GM12878 (cell line): ENCODE results near the gene PTPRN2. TPM values are rescaled to one million over a fixed set of nuclear protein-coding genes. Genes with fewer than 3 reads are reported as not detected.

Source experiments
- ATAC-seq: fragments of 200-7000 bp; cut with Tn5 transposase; 3 replicates; pipeline ENCODE4 v1.9.1; 2020; ENCODE audit warnings: mild to moderate bottlenecking, moderate library complexity
- BruUV-seq: library from RNA; stranded (reverse); fragments of 400-500 nt; replicated peaks from 2 replicates; lab custom pipeline; 2021; lab: Mats Ljungman, UMichigan
- CTCF ChIA-PET: fragments of 300-600 bp; sonication (Branson Sonifier 250); formaldehyde crosslinking; extraction: SDS; loops from one replicate; lab custom pipeline; 2021; ENCODE audit warnings: inconsistent platforms; lab: Yijun Ruan, JAX
- POLR2A ChIA-PET: fragments of 350-600 bp; formaldehyde crosslinking; extraction: SDS; loops from one replicate; lab custom pipeline; 2021; ENCODE audit warnings: inconsistent platforms; lab: Charles Lee
- RAD21 ChIA-PET: fragments of 300-600 bp; sonication (Branson Sonifier 250); formaldehyde crosslinking; loops from one replicate; lab custom pipeline; 2023; ENCODE audit warnings: antibody characterized with exemption; ENCODE audit not compliant: unreplicated experiment; lab: Charles Lee
- SMC1A ChIA-PET: fragments of 300-600 bp; sonication (Branson Sonifier 250); formaldehyde crosslinking; loops from one replicate; lab custom pipeline; 2023; ENCODE audit not compliant: unreplicated experiment, uncharacterized antibody; lab: Charles Lee
- DNase-seq: peaks from one replicate; pipeline ENCODE4 v3.0.0-alpha.2; 2011; ENCODE audit warnings: low read depth, low spot score
- FAIRE-seq: peaks from 3 replicates; lab custom pipeline; 2011; peaks lifted over from hg19 to GRCh38; lab: Jason Lieb, UNC
- H2AFZ ChIP-seq: 2 replicates; pipeline ENCODE4 v1.6.0; 2011; ENCODE audit warnings: low read depth, low read length, control low read depth; ENCODE audit not compliant: control insufficient read depth
- H3K27ac ChIP-seq: 2 replicates; pipeline ENCODE4 v1.5.1; 2011; ENCODE audit warnings: control low read depth; ENCODE audit not compliant: control insufficient read depth, insufficient read depth
- H3K27me3 ChIP-seq, 2 experiments: replicated peaks in 1 of 2; 2 replicates each; pipeline versions ENCODE4 v1.6.0 to v1.6.1; 2011; ENCODE audit warnings: low read length in 1 of 2; ENCODE audit not compliant: control insufficient read depth in 2 of 2, insufficient read depth in 2 of 2
- H3K36me3 ChIP-seq, 2 experiments: 2 replicates each; pipeline ENCODE4 v1.5.1; 2011; ENCODE audit warnings: low read length in 1 of 2; ENCODE audit not compliant: control insufficient read depth in 2 of 2, insufficient read depth in 2 of 2
- H3K4me1 ChIP-seq: 2 replicates; pipeline ENCODE4 v1.6.1; 2011; ENCODE audit warnings: mild to moderate bottlenecking, low read length, moderate library complexity, mixed read lengths; ENCODE audit not compliant: control insufficient read depth, insufficient read depth
- H3K4me2 ChIP-seq: 2 replicates; pipeline ENCODE4 v1.6.0; 2011; ENCODE audit warnings: control low read depth; ENCODE audit not compliant: control insufficient read depth, insufficient read depth
- H3K4me3 ChIP-seq: fragments of 200-600 bp; sonication (generic); 2 replicates; pipeline ENCODE4 v1.5.1; 2016
- H3K79me2 ChIP-seq: 2 replicates; pipeline ENCODE4 v1.6.0; 2011; ENCODE audit warnings: low read length; ENCODE audit not compliant: control insufficient read depth, insufficient read depth
- H3K9ac ChIP-seq: 2 replicates; pipeline ENCODE4 v1.8.0; 2011; ENCODE audit warnings: low read length, control low read depth, mixed read lengths; ENCODE audit not compliant: control insufficient read depth, insufficient read depth
- H3K9me3 ChIP-seq: replicated peaks from 3 replicates; pipeline ENCODE4 v1.5.1; 2011; ENCODE audit warnings: mild to moderate bottlenecking, low read length; ENCODE audit not compliant: control insufficient read depth, insufficient read depth
- H4K20me1 ChIP-seq: 2 replicates; pipeline ENCODE4 v1.6.0; 2011; ENCODE audit not compliant: control insufficient read depth, insufficient read depth
- CHD4 ChIP-seq: fragments of 200-600 bp; sonication (generic); IDR thresholded peaks from 2 replicates; pipeline ENCODE4 v1.6.1; 2016; ENCODE audit warnings: mild to moderate bottlenecking
- EED ChIP-seq: sonication (generic); IDR thresholded peaks from 2 replicates; pipeline ENCODE4 v1.6.1; 2016; ENCODE audit warnings: antibody characterized with exemption, low read depth
- HCFC1 ChIP-seq: fragments of 150-350 bp; IDR thresholded peaks from 2 replicates; pipeline ENCODE4 v1.6.1; 2014; ENCODE audit warnings: low read length
- IRF4 ChIP-seq: IDR thresholded peaks from 2 replicates; pipeline ENCODE4 v1.6.1; 2011; ENCODE audit warnings: low read depth, low read length
- KLF5 ChIP-seq: fragments of 450-650 bp; IDR thresholded peaks from 2 replicates; pipeline ENCODE4 v1.6.1; 2014; ENCODE audit warnings: mild to moderate bottlenecking; ENCODE audit not compliant: partially characterized antibody
- MEF2A ChIP-seq: IDR thresholded peaks from 2 replicates; pipeline ENCODE4 v1.6.1; 2011; ENCODE audit warnings: low read depth, mild to moderate bottlenecking, low read length, moderate library complexity; ENCODE audit not compliant: insufficient read depth
- MEF2B ChIP-seq: fragments of 450-650 bp; IDR thresholded peaks from 2 replicates; pipeline ENCODE4 v1.6.1; 2018; ENCODE audit warnings: mild to moderate bottlenecking, moderate library complexity; ENCODE audit not compliant: partially characterized antibody, poor library complexity, severe bottlenecking
- POU2F2 ChIP-seq: IDR thresholded peaks from 3 replicates; pipeline ENCODE4 v1.6.1; 2011; ENCODE audit warnings: low read depth, mild to moderate bottlenecking, low read length, borderline replicate concordance
- SKIL ChIP-seq: fragments of 450-650 bp; IDR thresholded peaks from 2 replicates; pipeline ENCODE4 v1.6.1; 2017; ENCODE audit warnings: mild to moderate bottlenecking, low read depth, inconsistent platforms; ENCODE audit not compliant: poor library complexity, severe bottlenecking
- STAT1 ChIP-seq: fragments of 450-650 bp; conservative IDR thresholded peaks from 2 replicates; pipeline ENCODE4 v1.6.1; 2014; ENCODE audit warnings: antibody characterized with exemption, mild to moderate bottlenecking
- STAT3 ChIP-seq: IDR thresholded peaks from 2 replicates; pipeline ENCODE4 v1.6.1; 2011; ENCODE audit warnings: low read depth, low read length, improper control_type of control experiment
- WGBS: methylation state at CpG from one replicate; pipeline ENCODE4 v1.1.6; 2016; ENCODE audit warnings: low lambda C conversion rate; ENCODE audit not compliant: insufficient replicate concordance, insufficient coverage; ENCODE audit errors: missing lambda C conversion rate; 5-methylcytosine and 5-hydroxymethylcytosine counted together
- in situ Hi-C: fragments of 300-500 bp; cut with MboI; formaldehyde crosslinking; loops from 9 replicates; pipeline ENCODE4 v1.14.3; 2018; ENCODE audit warnings: mixed read lengths
- intact Hi-C: fragments of 100-400 bp; cut with micrococcal nuclease; formaldehyde crosslinking; loops from one replicate; pipeline ENCODE4 v1.14.2; 2022; ENCODE audit not compliant: unreplicated experiment
- polyA plus RNA-seq, 11 experiments: library from polyadenylated mRNA; depleted of rRNA in 4 of 11; unstranded in 6 of 11; stranded (reverse) in 5 of 11; fragments of >200 nt; fragmentation: Nextera tagmentation in 4 of 11; fragmentation: Illumina TruSeq in 1 of 11; extraction: Ambion mirVana in 4 of 11; extraction: Trizol in 1 of 11; gene quantifications; 1 replicate in 1 of 11; 2 replicates in 10 of 11; pipeline versions ENCODE4 v1.2.1 to v1.2.3, GENCODE V29; 2011 to 2016; ENCODE audit warnings: inconsistent platforms in 2 of 11, missing spikeins in 2 of 11, low read depth in 1 of 11
- total RNA-seq, 4 experiments: library from RNA; depleted of rRNA in 3 of 4; stranded (reverse); fragments of >200 nt in 3 of 4; fragmentation: Illumina TruSeq in 1 of 4; extraction: Trizol in 1 of 4; gene quantifications; 2 replicates each; pipeline versions ENCODE4 v1.2.1 to v1.2.3, GENCODE V29; 2013 to 2021

Gene PTPRN2
- total and polyA plus RNA-seq, 10 of the 15 experiments (the other 5 are each of a cell fraction or from before 2014, with no cell fraction given): 5.4 TPM; not detected in 9

DNA sequence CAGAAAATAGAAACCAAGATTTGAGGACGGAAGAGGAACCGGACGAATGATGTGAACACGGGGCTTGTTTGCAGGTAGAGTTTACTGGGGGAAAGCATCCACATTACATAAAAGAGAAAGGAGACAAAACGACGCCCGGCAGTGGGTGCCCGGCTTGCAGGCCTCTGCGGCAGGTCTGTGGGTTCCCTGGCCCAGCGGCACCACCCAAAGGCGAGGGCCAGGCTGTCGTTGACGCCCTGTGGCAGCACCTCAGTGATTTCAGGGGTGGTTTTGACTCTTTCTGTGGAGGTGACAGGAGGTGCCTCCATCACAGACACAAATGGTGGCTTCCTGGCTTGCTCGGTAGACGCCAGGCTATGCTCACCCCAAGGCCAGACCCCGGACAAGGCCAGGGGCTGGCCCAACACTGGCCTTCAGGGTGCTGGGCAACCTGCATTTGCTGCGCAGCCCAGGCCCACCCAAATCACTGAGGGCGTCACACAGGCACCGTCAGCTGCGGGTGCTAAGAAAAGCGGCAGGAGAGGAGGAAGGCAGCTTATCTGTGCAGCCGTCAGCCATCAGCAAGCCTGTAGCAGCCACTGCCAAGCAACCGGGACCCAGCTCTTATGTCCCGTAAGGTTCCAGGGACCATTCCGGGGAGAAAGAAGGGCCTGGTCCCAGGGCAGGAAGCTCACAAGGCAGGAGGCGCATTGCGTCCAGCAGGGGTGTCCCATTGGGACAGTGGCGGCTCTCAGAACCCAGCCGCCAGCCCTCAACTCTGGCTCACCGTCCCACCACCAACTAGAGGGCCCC is 230.3 kb downstream of the PTPRN2 start:
- H3K4me2 ChIP-seq: no peak overlapping the region
- H4K20me1 ChIP-seq: no peaks in the 10 kb centered on the region
- no peak for DNase-seq
- POLR2A ChIA-PET: no interaction called here
- TF ChIP-seq STAT1: no peak
- TF ChIP-seq KLF5: no peak
- no peak for TF ChIP-seq IRF4
- TF ChIP-seq POU2F2: no peak
- TF ChIP-seq STAT3: no peak
- TF ChIP-seq, all 136 proteins: peak for 0
- intact Hi-C loops (no loop called here), in situ Hi-C loops (loop anchor here (5.0 kb wide), 1 partner anchor 50 kb away; no protein-coding TSS in a partner anchor)
- no peak overlapping the region for H3K27ac ChIP-seq
- ChIA-PET RAD21 (no interaction called here), CTCF (no interaction called here), SMC1A (no interaction called here)
- H3K36me3 ChIP-seq: no peaks in the 10 kb centered on the region
- no peaks in the 10 kb centered on the region for H3K27me3 ChIP-seq
- no peak for ATAC-seq
- H3K9ac ChIP-seq: no peak overlapping the region
- H2AFZ ChIP-seq: no peak overlapping the region
- FAIRE-seq: no peak
- no peaks in the 10 kb centered on the region; the same call in 2 of the 3 replicates for H3K9me3 ChIP-seq
- H3K79me2 ChIP-seq: no peaks in the 10 kb centered on the region
- no peaks in the 10 kb centered on the region for H3K4me1 ChIP-seq
- WGBS: 63% methylated on average over 28 of the region's 30 CpGs
- H3K4me3 ChIP-seq: no peak overlapping the region
- BruUV-seq: no TSS peak

GRCh38 chr7:158356454-158356853 is 231.2 kb downstream of the PTPRN2 start:
- no peaks in the 10 kb centered on the region for H3K4me1 ChIP-seq
- H4K20me1 ChIP-seq: no peaks in the 10 kb centered on the region
- FAIRE-seq (no peak), DNase-seq (no peak), ATAC-seq (no peak)
- no peaks in the 10 kb centered on the region for H3K79me2 ChIP-seq
- no peak overlapping the region for H2AFZ ChIP-seq
- H3K4me3 ChIP-seq: no peak overlapping the region
- no peak overlapping the region for H3K4me2 ChIP-seq
- in situ Hi-C loops: loop anchor here (5.0 kb wide), 1 partner anchor 49 kb away; no protein-coding TSS in a partner anchor
- POLR2A ChIA-PET: no interaction called here
- SMC1A ChIA-PET: no interaction called here
- no peak overlapping the region for H3K9ac ChIP-seq
- WGBS: 42% methylated on average over 3 of the region's 3 CpGs
- BruUV-seq: no TSS peak
- RAD21 ChIA-PET: no interaction called here
- intact Hi-C loops: no loop called here
- H3K9me3 ChIP-seq: no peaks in the 10 kb centered on the region; the same call in 2 of the 3 replicates
- CTCF ChIA-PET: no interaction called here
- H3K27me3 ChIP-seq: no peaks in the 10 kb centered on the region
- no peaks in the 10 kb centered on the region for H3K36me3 ChIP-seq
- H3K27ac ChIP-seq: no peak overlapping the region
- TF ChIP-seq HCFC1 (no peak), MEF2A (no peak), CHD4 (no peak), EED (no peak), STAT1 (no peak), MEF2B (no peak), SKIL (no peak)
